ENCODE data around the gene MATN1.
"Not testable (repeated sequence)": the region's sequence is repeated elsewhere in the genome, so short reads cannot be mapped to it uniquely, and the experiment has no call there.

The MATN1 gene

DNA sequence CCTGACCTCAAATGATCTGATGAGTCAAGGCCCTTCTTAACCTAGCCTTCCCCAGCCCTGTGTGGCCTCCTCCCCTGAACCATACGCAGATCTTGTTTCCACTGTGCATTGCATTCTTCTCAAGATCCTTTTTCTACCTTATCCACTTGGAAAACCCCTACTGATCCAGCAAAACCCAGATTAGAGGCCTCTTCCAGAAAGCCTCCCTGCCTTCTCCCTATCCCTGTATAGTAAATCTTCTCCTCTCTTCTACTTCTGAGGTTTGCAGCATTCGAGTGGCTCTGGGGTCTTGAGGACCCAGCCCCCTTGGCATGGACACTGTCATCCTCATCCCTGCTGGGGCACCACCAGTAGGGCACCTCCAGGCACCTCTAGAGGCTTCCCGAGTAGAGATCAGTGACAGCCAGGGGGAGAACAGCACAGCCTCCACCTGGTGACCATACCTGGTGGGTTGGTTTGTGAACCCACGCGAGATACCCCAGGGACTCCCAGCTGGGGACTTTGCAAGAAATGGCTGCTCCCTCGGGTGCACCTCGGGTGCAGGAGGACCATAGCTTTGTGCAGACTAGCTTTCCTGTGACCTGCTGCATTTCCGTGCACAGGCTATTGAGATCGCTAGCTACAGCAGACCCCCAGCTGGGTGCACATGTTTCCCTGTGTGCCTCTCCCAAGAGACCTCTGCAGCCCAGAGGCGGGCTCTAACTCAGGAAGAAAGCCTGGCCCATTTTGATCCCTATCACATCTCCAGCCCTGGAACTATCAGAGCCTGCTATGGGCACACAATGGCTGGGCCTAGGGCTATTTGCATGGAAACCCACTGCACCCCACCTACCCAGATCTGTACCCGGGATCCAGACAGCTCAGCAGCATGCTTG, 34.2 kb downstream of the MATN1 start:
- TF ChIP-seq, protein P1, sequence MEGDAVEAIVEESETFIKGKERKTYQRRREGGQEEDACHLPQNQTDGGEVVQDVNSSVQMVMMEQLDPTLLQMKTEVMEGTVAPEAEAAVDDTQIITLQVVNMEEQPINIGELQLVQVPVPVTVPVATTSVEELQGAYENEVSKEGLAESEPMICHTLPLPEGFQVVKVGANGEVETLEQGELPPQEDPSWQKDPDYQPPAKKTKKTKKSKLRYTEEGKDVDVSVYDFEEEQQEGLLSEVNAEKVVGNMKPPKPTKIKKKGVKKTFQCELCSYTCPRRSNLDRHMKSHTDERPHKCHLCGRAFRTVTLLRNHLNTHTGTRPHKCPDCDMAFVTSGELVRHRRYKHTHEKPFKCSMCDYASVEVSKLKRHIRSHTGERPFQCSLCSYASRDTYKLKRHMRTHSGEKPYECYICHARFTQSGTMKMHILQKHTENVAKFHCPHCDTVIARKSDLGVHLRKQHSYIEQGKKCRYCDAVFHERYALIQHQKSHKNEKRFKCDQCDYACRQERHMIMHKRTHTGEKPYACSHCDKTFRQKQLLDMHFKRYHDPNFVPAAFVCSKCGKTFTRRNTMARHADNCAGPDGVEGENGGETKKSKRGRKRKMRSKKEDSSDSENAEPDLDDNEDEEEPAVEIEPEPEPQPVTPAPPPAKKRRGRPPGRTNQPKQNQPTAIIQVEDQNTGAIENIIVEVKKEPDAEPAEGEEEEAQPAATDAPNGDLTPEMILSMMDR (IDR thresholded peaks at IDR 0.05; ENCODE audit: poor library complexity, severe bottlenecking): no peak
- Histone ChIP-seq H3K36me3 (ENCODE audit: low read depth) (no peaks in the 10 kb centered on the region), H3K9me3 (ENCODE audit: severe bottlenecking) (no peaks in the 10 kb centered on the region), H3K27ac (ENCODE audit: poor library complexity, severe bottlenecking) (no peak overlapping the region), H3K27me3 (ENCODE audit: insufficient read depth, poor library complexity, severe bottlenecking) (peaks cover 6% of the 10 kb centered on the region), H3K4me1 (ENCODE audit: insufficient read depth, poor library complexity, severe bottlenecking) (no peaks in the 10 kb centered on the region), H3K4me3 (ENCODE audit: severe bottlenecking) (no peak overlapping the region)
- DNase-seq (ENCODE audit: low spot score): peak; percentile 19
- ATAC-seq (ENCODE audit: low read depth): no peak

DNA sequence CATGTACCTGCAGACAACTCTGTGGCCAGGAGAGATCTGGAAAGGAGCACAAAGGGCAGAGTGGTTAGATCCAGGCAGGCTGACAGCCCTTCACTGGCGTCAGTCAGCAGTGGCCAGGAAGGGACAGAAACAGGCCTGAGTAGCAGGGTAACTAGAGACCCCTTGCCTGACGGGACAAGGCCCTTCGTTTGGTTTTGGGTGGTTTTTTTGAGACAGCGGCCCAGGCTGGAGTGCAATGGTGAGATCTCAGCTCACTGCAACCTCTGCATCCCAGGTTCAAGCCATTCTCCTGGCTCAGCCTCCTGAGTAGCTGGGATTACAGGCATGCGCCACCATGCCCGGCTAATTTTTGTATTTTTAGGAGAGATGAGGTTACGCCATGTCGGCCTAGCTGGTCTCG, 34.9 kb downstream of the MATN1 start:
- H3K36me3 ChIP-seq (ENCODE audit: low read depth); ATAC-seq (ENCODE audit: low read depth); H3K4me3 ChIP-seq (ENCODE audit: severe bottlenecking); H3K27ac ChIP-seq (ENCODE audit: poor library complexity, severe bottlenecking); H3K4me1 ChIP-seq (ENCODE audit: insufficient read depth, poor library complexity, severe bottlenecking); H3K9me3 ChIP-seq (ENCODE audit: severe bottlenecking); DNase-seq (ENCODE audit: low spot score); H3K27me3 ChIP-seq (ENCODE audit: insufficient read depth, poor library complexity, severe bottlenecking): not testable (repeated sequence)

DNA sequence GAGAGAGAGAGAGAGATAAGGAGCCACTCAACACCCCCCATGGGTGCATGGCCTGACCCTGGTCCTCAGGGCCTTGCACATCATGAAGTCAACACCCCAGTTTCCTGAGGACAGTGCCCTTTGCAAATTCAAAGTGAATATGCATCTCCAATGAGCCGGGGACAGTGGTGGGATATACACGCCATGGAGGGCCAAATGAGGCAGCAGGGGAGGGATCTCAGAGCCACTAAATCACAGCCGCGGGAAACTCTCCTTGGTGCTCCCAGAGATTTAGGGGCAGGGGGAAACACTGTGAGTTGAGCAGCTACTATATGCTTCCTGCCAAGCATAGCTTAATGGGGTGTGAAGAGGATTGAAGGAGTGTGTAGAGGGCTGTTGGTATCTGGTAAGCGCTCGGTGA, 35.5 kb downstream of the MATN1 start:
- TF ChIP-seq, protein P1 (IDR thresholded peaks at IDR 0.05; ENCODE audit: poor library complexity, severe bottlenecking): no peak
- no peaks in the 10 kb centered on the region for H3K4me1 ChIP-seq (ENCODE audit: insufficient read depth, poor library complexity, severe bottlenecking)
- no peak overlapping the region for H3K27ac ChIP-seq (ENCODE audit: poor library complexity, severe bottlenecking)
- peak; percentile 19 for DNase-seq (ENCODE audit: low spot score)
- no peak for ATAC-seq (ENCODE audit: low read depth)
- H3K27me3 ChIP-seq (ENCODE audit: insufficient read depth, poor library complexity, severe bottlenecking): peaks cover 6% of the 10 kb centered on the region
- no peak overlapping the region for H3K4me3 ChIP-seq (ENCODE audit: severe bottlenecking)
- no peaks in the 10 kb centered on the region for H3K36me3 ChIP-seq (ENCODE audit: low read depth)
- H3K9me3 ChIP-seq (ENCODE audit: severe bottlenecking): no peaks in the 10 kb centered on the region

DNA sequence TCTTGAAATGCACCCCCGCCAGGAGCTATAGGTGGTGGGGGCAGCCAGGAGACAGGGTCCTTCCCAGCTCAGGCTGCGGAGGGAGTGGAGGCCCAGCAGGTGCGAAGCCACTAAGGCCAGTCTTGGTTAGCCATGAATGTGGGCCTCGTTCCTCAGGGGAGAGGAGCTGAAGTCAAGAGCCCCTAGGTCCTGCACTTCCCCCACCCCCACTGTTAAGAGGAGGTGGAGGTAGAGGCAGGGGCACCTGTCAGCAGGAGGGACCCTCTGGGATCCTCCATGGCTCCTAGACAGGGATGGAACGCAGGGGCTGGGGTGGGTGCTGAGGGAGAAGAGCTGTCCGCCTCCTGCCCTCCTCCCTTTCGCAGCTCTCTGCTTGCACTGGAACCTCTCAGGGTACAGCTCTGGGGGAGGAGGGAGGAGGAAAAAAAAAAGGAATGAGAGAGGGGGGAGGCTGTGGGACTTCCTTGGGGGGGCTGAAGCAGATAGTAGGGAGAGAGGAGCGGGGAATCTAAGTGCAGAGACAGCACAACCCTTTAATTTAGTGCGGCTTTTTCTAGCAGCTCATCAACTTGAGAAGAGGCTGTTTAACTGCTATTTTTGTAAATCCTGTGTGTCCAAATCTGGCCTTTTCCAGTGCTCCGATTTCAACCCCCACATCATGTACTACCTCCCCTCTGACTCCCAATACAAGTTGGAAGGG, 37.0 kb downstream of the MATN1 start:
- Histone ChIP-seq H3K9me3 (ENCODE audit: severe bottlenecking) (no peaks in the 10 kb centered on the region), H3K27me3 (ENCODE audit: insufficient read depth, poor library complexity, severe bottlenecking) (peaks cover 6% of the 10 kb centered on the region), H3K36me3 (ENCODE audit: low read depth) (no peaks in the 10 kb centered on the region), H3K4me3 (ENCODE audit: severe bottlenecking) (no peak overlapping the region), H3K4me1 (ENCODE audit: insufficient read depth, poor library complexity, severe bottlenecking) (no peaks in the 10 kb centered on the region), H3K27ac (ENCODE audit: poor library complexity, severe bottlenecking) (no peak overlapping the region)
- ATAC-seq (ENCODE audit: low read depth) (no peak), DNase-seq (ENCODE audit: low spot score) (peak; percentile 44)
- TF ChIP-seq, protein P1 (IDR thresholded peaks at IDR 0.05; ENCODE audit: poor library complexity, severe bottlenecking): no peak

DNA sequence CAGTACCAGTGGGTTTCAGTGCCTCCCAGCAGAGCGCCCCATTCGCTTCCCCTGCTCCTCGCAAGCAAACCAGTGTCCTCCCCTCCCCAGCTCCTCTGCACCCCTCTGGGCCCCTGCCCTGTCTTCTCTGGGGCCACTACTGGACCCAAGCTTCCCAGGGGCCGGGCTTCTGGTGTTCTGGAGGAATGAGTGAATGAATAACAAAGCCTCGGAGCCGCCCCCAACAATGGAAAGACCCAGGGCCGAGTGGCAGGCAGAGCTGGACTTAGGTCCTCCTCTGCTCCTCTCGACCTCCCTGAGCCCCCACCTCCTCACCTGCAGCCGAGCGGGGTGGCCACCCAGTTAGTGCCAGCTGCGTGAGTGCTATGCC, 37.6 kb downstream of the MATN1 start:
- TF ChIP-seq, protein P1 (IDR thresholded peaks at IDR 0.05; ENCODE audit: poor library complexity, severe bottlenecking): no peak
- H3K36me3 ChIP-seq (ENCODE audit: low read depth): no peaks in the 10 kb centered on the region
- no peaks in the 10 kb centered on the region for H3K9me3 ChIP-seq (ENCODE audit: severe bottlenecking)
- ATAC-seq (ENCODE audit: low read depth): no peak
- H3K4me3 ChIP-seq (ENCODE audit: severe bottlenecking): no peak overlapping the region
- peak; percentile 49 for DNase-seq (ENCODE audit: low spot score)
- H3K27me3 ChIP-seq (ENCODE audit: insufficient read depth, poor library complexity, severe bottlenecking): peaks cover 6% of the 10 kb centered on the region
- H3K4me1 ChIP-seq (ENCODE audit: insufficient read depth, poor library complexity, severe bottlenecking): no peaks in the 10 kb centered on the region
- no peak overlapping the region for H3K27ac ChIP-seq (ENCODE audit: poor library complexity, severe bottlenecking)

Measured in RWPE2 (cell line).